22Rv1 (cell line): ENCODE results near the gene ATE1.
"Not testable (repeated sequence)": the region's sequence is repeated elsewhere in the genome, so short reads cannot be mapped to it uniquely, and the experiment has no call there.

Experiments
- H3K27ac ChIP-seq: fragments of 450-650 bp; 2 replicates; pipeline ENCODE4 v1.5.1; 2017
- ZFX ChIP-seq: fragments of 450-650 bp; IDR thresholded peaks from 2 replicates; pipeline ENCODE4 v1.6.1; 2017; ENCODE audit warnings: antibody characterized with exemption, borderline replicate concordance
- TF ChIP-seq, protein P1 (sequence below): fragments of 450-650 bp; IDR thresholded peaks from 2 replicates; pipeline ENCODE4 v1.5.1; 2017; ENCODE audit warnings: mild to moderate bottlenecking

Gene ATE1

DNA sequence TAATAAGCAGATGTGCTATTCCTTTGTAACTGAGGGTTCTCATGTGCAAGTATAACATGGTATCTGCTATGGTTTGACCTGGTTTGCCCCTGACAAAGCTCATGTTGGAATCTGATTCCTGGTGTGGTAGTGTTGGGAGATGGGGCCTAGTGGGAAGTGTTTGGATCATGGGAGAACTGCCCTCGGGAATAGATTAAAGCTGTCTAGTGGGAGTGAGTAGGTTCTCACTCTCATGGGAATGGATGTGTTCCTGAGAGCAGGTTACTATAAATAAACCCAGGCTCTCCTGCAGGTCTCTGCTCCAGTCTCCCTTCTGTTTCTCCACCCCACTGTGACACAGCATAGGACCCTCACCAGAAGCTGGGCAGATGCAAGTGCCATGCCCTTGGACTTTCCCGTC is 97.7 kb downstream of the ATE1 start:
- TF ChIP-seq, protein P1, sequence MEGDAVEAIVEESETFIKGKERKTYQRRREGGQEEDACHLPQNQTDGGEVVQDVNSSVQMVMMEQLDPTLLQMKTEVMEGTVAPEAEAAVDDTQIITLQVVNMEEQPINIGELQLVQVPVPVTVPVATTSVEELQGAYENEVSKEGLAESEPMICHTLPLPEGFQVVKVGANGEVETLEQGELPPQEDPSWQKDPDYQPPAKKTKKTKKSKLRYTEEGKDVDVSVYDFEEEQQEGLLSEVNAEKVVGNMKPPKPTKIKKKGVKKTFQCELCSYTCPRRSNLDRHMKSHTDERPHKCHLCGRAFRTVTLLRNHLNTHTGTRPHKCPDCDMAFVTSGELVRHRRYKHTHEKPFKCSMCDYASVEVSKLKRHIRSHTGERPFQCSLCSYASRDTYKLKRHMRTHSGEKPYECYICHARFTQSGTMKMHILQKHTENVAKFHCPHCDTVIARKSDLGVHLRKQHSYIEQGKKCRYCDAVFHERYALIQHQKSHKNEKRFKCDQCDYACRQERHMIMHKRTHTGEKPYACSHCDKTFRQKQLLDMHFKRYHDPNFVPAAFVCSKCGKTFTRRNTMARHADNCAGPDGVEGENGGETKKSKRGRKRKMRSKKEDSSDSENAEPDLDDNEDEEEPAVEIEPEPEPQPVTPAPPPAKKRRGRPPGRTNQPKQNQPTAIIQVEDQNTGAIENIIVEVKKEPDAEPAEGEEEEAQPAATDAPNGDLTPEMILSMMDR, result no peak
- TF ChIP-seq ZFX, result no peak

DNA sequence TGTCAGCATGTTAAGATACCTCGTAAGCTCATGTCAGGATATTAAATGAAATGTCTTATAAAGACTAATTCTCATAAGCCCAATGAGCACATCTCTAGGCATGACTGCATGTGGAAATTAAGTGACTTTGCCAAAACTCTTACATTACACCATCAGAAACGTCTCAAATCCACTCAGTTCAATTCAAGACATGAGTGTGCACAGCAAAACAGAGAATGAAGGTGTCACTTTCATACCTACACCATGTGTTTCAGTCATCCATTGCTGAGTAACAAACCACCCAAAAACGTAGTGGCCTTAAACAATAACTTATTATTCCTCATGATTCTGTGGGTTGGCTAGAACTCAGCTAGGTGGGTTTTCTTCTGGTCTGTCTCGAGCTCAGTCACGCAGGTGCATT is 99.8 kb downstream of the ATE1 start:
- TF ChIP-seq, protein P1, result no peak
- H3K27ac ChIP-seq, result no peak overlapping the region

More for the DNA sequence above, 97.7 kb downstream of the ATE1 start:
- no peak overlapping the region for H3K27ac ChIP-seq

- H3K27ac ChIP-seq, result not testable (repeated sequence)
These were observed 101.1 kb downstream of the ATE1 start for GRCh38 chr10:121826773-121827172.

- H3K27ac ChIP-seq, result no peak overlapping the region
- TF ChIP-seq, protein P1, result peak; percentile 87
- no peak for TF ChIP-seq ZFX
These were observed 103.8 kb downstream of the ATE1 start for GRCh38 chr10:121823993-121824463.

DNA sequence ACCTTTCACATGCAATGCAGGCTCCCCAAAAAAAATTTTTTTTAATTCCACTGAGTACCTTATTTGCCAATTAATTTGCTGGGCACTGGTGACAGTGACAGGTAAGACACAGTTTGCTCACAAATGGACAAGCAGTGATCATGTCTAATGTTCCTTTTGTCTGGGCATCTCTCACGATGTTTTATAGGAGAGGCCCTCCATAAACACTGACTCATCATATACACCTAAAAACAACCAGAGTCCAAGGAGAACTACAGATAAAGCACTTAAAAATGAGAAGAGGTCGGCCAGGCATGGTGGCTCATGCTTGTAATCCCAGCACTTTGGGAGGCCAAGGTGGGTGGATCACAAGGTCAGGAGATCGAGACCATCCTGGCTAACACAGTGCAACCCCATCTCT is 105.1 kb downstream of the ATE1 start:
- H3K27ac ChIP-seq, result no peak overlapping the region
- TF ChIP-seq, protein P1, result no peak
- no peak for TF ChIP-seq ZFX

DNA sequence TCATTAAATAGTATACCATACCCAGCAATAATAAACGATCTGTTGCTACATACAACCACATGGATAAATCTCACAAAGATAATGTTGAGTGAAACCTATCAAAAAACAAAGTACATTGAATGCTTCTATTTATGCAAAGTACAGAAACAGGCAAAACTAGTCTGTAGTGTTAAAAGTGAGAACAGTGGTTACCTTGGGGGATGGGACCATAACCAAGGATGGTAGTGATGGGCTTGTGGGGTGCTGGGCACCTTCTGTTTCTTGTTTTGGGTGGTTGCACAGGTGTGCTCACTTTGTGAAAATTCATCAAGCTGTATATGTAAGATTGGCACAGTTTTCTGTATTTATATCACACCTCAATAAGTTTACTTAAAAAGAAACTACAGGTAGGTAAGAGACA is 105.7 kb downstream of the ATE1 start:
- TF ChIP-seq, protein P1, result no peak
- no peak for TF ChIP-seq ZFX
- H3K27ac ChIP-seq, result no peak overlapping the region

DNA sequence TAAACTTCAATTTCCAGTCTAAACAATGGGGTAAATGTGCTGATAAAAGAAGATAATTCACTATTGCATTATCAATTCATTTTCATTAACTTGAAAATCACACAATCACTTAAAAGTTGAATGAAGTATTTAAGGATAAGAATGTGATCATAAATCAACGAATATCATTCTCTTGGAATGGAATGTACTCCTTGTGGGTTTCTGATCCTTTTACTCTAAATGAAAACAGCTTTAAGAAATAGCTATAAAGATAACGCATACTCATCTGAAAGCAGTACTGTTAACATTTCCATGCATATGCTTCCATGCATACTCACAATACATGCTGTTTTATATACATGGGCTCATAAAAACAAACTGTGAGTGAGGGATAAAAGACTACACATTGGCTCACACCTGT is 108.8 kb downstream of the ATE1 start:
- no peak overlapping the region for H3K27ac ChIP-seq

GRCh38 chr10:121818599-121818998 is 109.2 kb downstream of the ATE1 start:
- TF ChIP-seq, protein P1, result no peak
- no peak overlapping the region for H3K27ac ChIP-seq

More for the DNA sequence above, 108.8 kb downstream of the ATE1 start:
- no peak for TF ChIP-seq ZFX
- TF ChIP-seq, protein P1, result no peak
